HG02623 (cell line): ENCODE data around the gene MED25.
A peak's percentile ranks its signal among the peaks of the same experiment; 100 is the strongest.
"Not testable (repeated sequence)": the region's sequence is repeated elsewhere in the genome, so short reads cannot be mapped to it uniquely, and the experiment has no call there.

ENCODE experiments used
- ATAC-seq: cut with Tn5 transposase; IDR thresholded peaks from one replicate; pipeline ENCODE4 v1.9.1; 2021; ENCODE audit warnings: moderate library complexity; ENCODE audit not compliant: unreplicated experiment

The MED25 gene

GRCh38 chr19:49812997-49813861 lies 4.9 kb upstream of the MED25 start, which contains the start of gene FUZ:
TSS of gene FUZ (minus strand) at chr19:49813292. CDS start at chr19:49813106, 186 bp downstream.
- ATAC-seq: peak; percentile 44

DNA sequence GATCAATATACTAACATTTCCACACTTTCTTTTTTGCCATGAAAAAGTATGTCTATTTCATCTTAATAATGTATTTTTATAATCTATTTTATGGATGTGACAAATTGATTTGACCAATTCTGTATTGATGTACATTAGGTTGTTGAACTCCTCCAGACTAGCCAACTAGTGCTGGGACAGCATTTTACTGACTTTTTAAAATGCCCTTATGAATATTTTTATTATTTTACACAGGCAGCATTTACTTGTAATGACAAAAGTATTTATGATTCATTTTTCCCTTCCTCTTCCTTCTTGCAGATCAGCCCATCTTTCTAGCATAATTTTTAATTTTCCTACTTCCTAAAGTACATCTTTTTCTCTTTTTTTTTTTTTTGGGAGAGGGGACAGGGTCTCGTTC lies 4.1 kb upstream of the MED25 start:
- no peak for ATAC-seq

- ATAC-seq: no peak
These were observed 1.5 kb upstream of the MED25 start for GRCh38 chr19:49816590-49816989.

DNA sequence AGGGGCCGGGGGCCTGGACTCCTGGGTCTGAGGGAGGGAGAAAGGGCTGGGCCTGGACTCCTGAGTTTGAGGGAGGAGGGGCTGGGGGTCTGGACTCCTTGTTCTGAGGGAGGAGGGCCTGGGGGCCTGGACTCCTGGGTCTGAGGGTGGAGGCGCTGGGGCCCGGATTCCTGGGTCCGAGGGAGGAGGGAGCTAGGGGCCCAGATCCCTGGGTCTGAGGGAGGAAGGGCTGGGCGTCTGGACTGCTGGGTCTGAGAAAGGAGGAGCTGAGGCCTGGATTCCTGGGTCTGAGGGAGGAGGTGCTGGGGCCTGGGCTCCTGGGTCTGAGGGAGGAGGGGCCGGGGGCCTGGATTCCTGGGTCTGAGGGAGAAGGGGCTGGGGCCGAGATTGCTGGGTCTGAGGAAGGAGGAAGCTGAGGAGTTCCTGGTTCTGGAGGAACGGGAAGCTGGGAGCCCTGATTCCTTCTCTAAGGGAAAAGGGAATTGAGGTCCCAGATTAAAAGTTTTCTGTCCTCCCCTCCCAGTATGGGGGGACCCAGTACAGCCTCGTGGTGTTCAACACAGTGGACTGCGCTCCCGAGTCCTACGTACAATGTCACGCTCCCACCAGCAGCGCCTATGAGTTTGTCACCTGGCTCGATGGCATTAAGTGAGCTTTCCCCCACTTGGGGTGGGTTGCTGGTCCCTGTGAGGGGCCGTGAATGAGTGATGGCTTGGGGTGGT lies 721 bp downstream of the MED25 start:
- peak; percentile 7 for ATAC-seq

DNA sequence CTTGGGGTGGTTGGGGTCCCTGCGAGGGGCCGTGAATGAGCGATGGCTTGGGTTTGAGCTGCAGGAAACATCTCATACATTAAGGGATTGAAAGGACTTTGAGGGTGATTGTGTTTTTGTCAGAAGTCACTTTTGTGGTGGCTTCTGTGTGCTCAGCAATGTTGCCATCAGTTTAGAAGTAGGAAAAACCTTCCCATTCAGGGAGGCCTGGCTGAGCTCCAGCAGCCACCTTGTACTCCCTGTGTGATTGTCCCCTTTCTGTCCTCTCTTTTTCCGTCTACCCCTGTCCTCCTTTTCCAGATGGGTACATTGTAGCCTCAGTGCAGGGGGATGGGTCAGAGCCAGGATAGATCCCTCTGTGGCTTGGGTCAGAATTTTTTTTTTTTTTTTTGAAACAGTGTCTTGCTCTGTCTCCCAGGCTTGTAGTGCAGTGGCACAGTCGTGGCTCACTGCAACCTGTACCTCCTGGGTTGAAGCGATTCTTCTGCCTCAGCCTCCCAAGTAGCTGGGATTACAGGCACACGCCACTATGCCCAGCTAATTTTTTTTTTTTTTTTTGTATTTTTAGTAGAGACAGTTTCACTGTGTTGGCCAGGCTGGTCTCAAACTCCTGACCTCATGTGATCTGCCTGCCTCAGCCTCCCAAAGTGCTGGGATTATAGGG lies 1.5 kb downstream of the MED25 start:
- not testable (repeated sequence) for ATAC-seq

GRCh38 chr19:49820125-49820524 lies 2.0 kb downstream of the MED25 start:
- ATAC-seq: no peak

DNA sequence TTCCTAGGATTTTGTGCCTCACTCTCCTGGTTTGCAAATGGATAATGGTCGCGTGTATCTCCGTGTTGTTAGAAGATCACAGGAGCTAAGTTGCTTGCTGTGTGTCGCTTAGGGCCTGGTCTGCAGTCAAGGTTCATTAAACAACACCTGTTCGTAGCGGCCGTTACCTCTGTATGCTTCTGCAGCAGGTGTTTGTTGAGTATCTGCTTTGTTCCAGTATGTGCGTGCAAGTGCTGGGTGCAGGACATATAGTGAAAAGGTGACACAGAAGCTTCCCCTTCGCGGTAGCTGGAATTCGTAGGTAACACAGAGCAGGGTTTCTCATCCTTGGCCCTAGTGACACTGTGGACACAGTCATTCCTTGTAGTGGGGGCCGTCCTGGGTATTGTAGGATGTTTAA lies 5.4 kb downstream of the MED25 start:
- no peak for ATAC-seq

DNA sequence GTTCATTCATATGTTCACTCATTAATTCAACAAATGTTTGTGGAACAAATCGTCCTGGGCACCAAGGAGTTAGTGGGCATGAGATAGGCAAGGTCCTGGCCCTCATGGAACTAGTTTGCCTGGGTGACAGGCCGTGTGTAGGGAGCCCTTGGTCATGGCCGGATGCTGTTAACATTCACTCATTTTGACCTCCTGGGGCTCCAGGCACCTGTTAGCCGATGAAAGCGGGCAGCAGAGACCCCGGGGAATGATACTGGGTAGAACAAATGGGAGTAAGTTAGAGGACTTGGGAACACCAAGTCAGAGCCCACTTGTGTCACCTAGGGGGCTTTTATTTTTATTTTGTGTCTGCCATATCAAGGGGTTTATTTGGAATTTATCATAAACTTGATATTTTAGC lies 6.6 kb downstream of the MED25 start:
- no peak for ATAC-seq

- no peak for ATAC-seq
These were observed 8.9 kb downstream of the MED25 start for GRCh38 chr19:49827034-49827433.

GRCh38 chr19:49829200-49829599 lies 11.1 kb downstream of the MED25 start:
- ATAC-seq: no peak

GRCh38 chr19:49829721-49830120 lies 11.6 kb downstream of the MED25 start:
- no peak for ATAC-seq

GRCh38 chr19:49830766-49831165 lies 12.7 kb downstream of the MED25 start:
- ATAC-seq: no peak

GRCh38 chr19:49831592-49831991 lies 13.5 kb downstream of the MED25 start:
- no peak for ATAC-seq

GRCh38 chr19:49832556-49832955 lies 14.5 kb downstream of the MED25 start:
- ATAC-seq: no peak

GRCh38 chr19:49833599-49833998 lies 15.5 kb downstream of the MED25 start:
- ATAC-seq: no peak

- no peak for ATAC-seq
These were observed 17.5 kb downstream of the MED25 start for GRCh38 chr19:49835562-49835961.

DNA sequence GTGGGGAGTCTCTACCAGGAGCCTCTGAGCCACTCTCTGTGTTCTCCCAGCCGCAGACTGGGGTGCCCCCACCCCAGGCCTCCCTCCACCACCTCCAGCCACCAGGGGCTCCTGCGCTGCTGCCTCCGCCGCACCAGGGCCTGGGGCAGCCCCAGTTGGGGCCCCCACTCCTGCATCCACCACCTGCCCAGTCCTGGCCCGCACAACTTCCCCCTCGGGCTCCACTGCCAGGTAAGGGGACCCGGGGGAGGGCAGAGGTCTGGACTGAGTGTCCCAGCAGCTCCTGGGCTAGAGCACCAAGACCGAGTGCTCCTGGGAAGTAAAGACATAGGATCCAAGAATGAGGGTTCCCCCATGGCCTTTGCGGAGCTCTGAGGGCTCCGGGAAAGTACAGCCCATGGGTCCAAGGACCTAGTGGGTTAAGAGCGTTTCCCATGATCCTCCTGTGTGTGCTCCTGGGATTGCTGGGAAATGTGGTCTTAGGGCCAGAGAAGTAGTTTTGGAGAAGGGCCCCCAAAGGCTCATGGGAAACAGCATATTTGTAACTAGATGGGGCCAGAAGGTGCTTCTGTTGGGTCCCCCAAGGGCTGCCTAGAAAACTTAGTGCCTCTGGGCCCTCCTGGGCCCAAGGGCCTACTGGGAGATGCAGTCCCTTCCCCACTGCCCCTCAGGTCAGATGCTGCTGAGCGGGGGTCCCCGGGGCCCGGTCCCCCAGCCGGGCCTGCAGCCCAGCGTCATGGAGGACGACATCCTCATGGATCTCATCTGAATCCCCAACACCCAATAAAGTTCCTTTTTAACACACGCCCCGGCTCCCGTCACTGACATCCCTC lies 18.3 kb downstream of the MED25 start:
- ATAC-seq: no peak

- no peak for ATAC-seq
These were observed 18.9 kb downstream of the MED25 start for GRCh38 chr19:49837009-49837310.

DNA sequence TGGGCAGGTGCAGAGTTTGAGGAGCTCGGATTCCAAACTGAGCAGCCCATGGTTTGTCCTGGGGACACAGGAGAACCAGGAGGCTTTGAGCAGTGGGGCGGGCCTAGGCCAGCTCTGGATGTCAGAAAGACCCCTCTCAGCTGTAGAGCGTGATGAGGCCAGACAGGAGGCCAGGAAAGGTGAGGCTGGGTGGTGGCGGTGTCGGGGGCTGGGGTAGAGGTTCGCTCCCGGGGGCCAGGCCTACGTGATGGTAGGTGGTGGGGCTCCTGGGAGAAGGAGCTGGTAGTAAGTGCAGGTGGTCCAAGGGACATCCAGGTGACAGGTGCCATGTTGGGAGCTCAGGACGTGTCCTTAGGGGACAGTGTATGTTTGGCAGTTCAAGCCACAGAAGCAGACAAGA lies 19.3 kb downstream of the MED25 start:
- ATAC-seq: no peak

DNA sequence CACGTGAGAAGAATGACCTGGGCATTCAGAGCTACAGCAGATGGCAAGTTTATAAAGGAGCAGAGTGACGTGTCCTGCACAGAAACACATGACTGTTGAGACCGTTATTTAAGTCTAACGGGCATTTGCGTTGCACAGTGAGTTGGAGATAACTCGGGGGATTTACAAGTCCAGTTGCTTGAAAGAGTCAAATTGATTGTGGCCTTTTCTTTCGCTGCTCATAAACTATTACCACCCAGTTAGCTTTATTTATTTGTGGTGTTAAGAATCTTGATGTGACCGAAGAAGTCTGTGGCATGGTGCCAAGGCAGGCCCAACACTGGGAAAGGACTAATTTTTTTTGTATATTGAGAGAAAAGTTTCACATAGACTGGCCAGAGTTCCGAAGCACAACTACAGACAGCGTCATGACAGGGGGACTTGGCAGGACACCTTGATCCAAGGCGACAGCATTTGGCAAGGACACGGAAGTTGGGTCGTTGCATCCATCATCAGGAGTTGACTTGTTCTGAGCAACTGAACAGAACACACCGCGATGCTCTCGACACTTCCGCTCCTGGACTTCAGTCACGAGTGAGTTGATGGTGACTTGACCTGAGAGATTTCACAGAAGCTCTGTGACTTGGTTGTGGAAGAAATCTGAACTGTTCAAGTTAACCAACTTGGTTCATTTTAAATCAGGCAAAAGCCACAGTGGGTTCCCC lies 20.9 kb downstream of the MED25 start:
- ATAC-seq: no peak
